Measurements from ENCODE around the gene HDAC9.
"Not testable (repeated sequence)": the region's sequence is repeated elsewhere in the genome, so short reads cannot be mapped to it uniquely, and the experiment has no call there.

DNA sequence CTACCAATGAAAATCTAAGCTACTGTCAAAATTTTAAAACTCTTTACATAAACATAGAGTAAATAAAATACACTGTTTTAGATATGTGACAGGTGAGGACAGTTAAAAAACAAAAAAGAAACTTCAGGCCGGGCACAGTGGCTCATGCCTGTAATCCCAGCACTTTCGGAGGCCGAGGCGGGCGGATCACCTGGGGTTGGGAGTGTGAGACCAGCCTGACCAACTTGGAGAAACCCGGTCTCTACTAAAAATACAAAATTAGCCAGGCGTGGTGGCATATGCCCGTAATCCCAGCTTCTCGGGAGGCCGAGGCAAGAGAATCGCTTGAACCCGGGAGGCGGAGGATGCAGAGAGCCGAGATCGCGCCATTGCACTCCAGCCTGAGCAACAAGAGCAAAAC is 472.2 kb downstream of the HDAC9 start:
- TF ChIP-seq, protein P1, sequence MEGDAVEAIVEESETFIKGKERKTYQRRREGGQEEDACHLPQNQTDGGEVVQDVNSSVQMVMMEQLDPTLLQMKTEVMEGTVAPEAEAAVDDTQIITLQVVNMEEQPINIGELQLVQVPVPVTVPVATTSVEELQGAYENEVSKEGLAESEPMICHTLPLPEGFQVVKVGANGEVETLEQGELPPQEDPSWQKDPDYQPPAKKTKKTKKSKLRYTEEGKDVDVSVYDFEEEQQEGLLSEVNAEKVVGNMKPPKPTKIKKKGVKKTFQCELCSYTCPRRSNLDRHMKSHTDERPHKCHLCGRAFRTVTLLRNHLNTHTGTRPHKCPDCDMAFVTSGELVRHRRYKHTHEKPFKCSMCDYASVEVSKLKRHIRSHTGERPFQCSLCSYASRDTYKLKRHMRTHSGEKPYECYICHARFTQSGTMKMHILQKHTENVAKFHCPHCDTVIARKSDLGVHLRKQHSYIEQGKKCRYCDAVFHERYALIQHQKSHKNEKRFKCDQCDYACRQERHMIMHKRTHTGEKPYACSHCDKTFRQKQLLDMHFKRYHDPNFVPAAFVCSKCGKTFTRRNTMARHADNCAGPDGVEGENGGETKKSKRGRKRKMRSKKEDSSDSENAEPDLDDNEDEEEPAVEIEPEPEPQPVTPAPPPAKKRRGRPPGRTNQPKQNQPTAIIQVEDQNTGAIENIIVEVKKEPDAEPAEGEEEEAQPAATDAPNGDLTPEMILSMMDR (IDR thresholded peaks at IDR 0.05; ENCODE audit: low read depth, low read length), result not testable (repeated sequence)
- TF ChIP-seq EZH2phosphoT487 (IDR thresholded peaks at IDR 0.05; ENCODE audit: low read depth), result not testable (repeated sequence)

All from OCI-LY3 (cell line).